Neural progenitor cell (in vitro differentiated cells): Measurements from ENCODE around the gene GRM3. TPM values are rescaled to one million over a fixed set of nuclear protein-coding genes. Genes with fewer than 3 reads are reported as not detected.

Experiments
- DNase-seq: peaks from one replicate; pipeline ENCODE4 v3.0.0-alpha.2; 2016; ENCODE audit warnings: low spot score
- H2AFZ ChIP-seq: fragments of 200-600 bp; sonication (generic); replicated peaks from 2 replicates; pipeline ENCODE4 v1.6.1; 2016; ENCODE audit warnings: antibody characterized with exemption
- H3F3A ChIP-seq: fragments of 200-600 bp; sonication (generic); 2 replicates; pipeline ENCODE4 v1.6.1; 2016; ENCODE audit warnings: antibody characterized with exemption, low read depth
- H3K27ac ChIP-seq: fragments of 200-600 bp; sonication (generic); 2 replicates; pipeline ENCODE4 v1.5.1; 2016; ENCODE audit warnings: mild to moderate bottlenecking
- H3K27me3 ChIP-seq: fragments of 200-600 bp; sonication (generic); 2 replicates; pipeline ENCODE4 v1.6.1; 2016; ENCODE audit warnings: mild to moderate bottlenecking, moderate library complexity
- H3K36me3 ChIP-seq: fragments of 200-600 bp; sonication (generic); 2 replicates; pipeline ENCODE4 v1.5.1; 2016
- H3K4me1 ChIP-seq: fragments of 200-600 bp; sonication (generic); 2 replicates; pipeline ENCODE4 v1.6.1; 2016; ENCODE audit warnings: mixed run types
- H3K4me2 ChIP-seq: fragments of 200-600 bp; sonication (generic); 2 replicates; pipeline ENCODE4 v1.6.1; 2016
- H3K4me3 ChIP-seq: fragments of 200-600 bp; sonication (generic); 2 replicates; pipeline ENCODE4 v1.5.1; 2016
- H3K79me2 ChIP-seq: fragments of 200-600 bp; sonication (generic); 2 replicates; pipeline ENCODE4 v1.6.1; 2016; ENCODE audit warnings: low read depth
- H3K9ac ChIP-seq: fragments of 200-600 bp; sonication (generic); 2 replicates; pipeline ENCODE4 v1.6.1; 2016
- H3K9me3 ChIP-seq: fragments of 200-600 bp; sonication (generic); 2 replicates; pipeline ENCODE4 v1.5.1; 2016; ENCODE audit warnings: low read depth
- H4K20me1 ChIP-seq: fragments of 200-600 bp; sonication (generic); 2 replicates; pipeline ENCODE4 v1.6.1; 2016; ENCODE audit warnings: low read depth
- H3K27ac Mint-ChIP-seq: 3 replicates; pipeline ENCODE4 v1.8.0; 2021; ENCODE audit warnings: mixed read lengths
- H3K27me3 Mint-ChIP-seq: 2 replicates; pipeline ENCODE4 v1.8.0; 2022; ENCODE audit warnings: low read depth, mild to moderate bottlenecking, inconsistent platforms, moderate library complexity, mixed read lengths; ENCODE audit not compliant: insufficient read depth
- H3K36me3 Mint-ChIP-seq: 3 replicates; pipeline ENCODE4 v1.8.0; 2021; ENCODE audit warnings: mixed read lengths
- H3K4me1 Mint-ChIP-seq: 3 replicates; pipeline ENCODE4 v1.8.0; 2021; ENCODE audit warnings: mixed read lengths
- H3K4me3 Mint-ChIP-seq: 3 replicates; pipeline ENCODE4 v1.8.0; 2021; ENCODE audit warnings: mild to moderate bottlenecking, moderate library complexity, mixed read lengths
- H3K9me3 Mint-ChIP-seq: 3 replicates; pipeline ENCODE4 v1.8.0; 2020; ENCODE audit warnings: mixed read lengths
- CTCF ChIP-seq: fragments of 200-600 bp; sonication (generic); IDR thresholded peaks from 2 replicates; pipeline ENCODE4 v1.5.1; 2017; ENCODE audit warnings: antibody characterized with exemption, mild to moderate bottlenecking
- EZH2 ChIP-seq: fragments of 200-600 bp; sonication (generic); IDR thresholded peaks from 2 replicates; pipeline ENCODE4 v1.6.1; 2017; ENCODE audit warnings: antibody characterized with exemption, mild to moderate bottlenecking, moderate library complexity
- EZH2phosphoT487 ChIP-seq: fragments of 200-600 bp; sonication (generic); IDR thresholded peaks from 2 replicates; pipeline ENCODE4 v1.6.1; 2017; ENCODE audit warnings: antibody characterized with exemption
- total RNA-seq: library from RNA; depleted of rRNA; stranded (reverse); fragments of >200 nt; gene quantifications from 2 replicates; pipeline ENCODE4 v1.2.3, GENCODE V29; 2015; ENCODE audit warnings: low replicate concordance

The GRM3 gene
- total RNA-seq, 1 donor from 2014 or later, result 22.2 TPM

GRCh38 chr7:86792260-86792659 is 148.6 kb downstream of the GRM3 start:
- H3K9ac ChIP-seq, result no peak overlapping the region
- Mint-ChIP-seq H3K4me1 (peaks cover 8% of the 10 kb centered on the region), H3K27ac (no peak overlapping the region), H3K36me3 (peaks cover 14% of the 10 kb centered on the region), H3K4me3 (no peak overlapping the region), H3K9me3 (peaks cover 8% of the 10 kb centered on the region), H3K27me3 (no peaks in the 10 kb centered on the region)
- H3F3A ChIP-seq, result no peaks in the 10 kb centered on the region
- H3K79me2 ChIP-seq, result no peaks in the 10 kb centered on the region
- no peak for TF ChIP-seq EZH2
- no peak for TF ChIP-seq EZH2phosphoT487
- no peak for TF ChIP-seq CTCF
- no peak for DNase-seq
- H2AFZ ChIP-seq, result no peak overlapping the region
- H3K36me3 ChIP-seq, result no peaks in the 10 kb centered on the region
- H3K27me3 ChIP-seq, result no peaks in the 10 kb centered on the region
- H3K4me1 ChIP-seq, result peaks cover 6% of the 10 kb centered on the region
- H3K9me3 ChIP-seq, result no peaks in the 10 kb centered on the region
- H3K4me2 ChIP-seq, result no peak overlapping the region
- H3K27ac ChIP-seq, result no peak overlapping the region
- H3K4me3 ChIP-seq, result no peak overlapping the region
- no peaks in the 10 kb centered on the region for H4K20me1 ChIP-seq

- H3K36me3 ChIP-seq, result no peaks in the 10 kb centered on the region
- H2AFZ ChIP-seq, result no peak overlapping the region
- TF ChIP-seq EZH2phosphoT487 (no peak), EZH2 (no peak), CTCF (no peak)
- no peaks in the 10 kb centered on the region for H3F3A ChIP-seq
- H3K9me3 ChIP-seq, result no peaks in the 10 kb centered on the region
- Mint-ChIP-seq H3K9me3 (peaks cover 11% of the 10 kb centered on the region), H3K27ac (no peak overlapping the region), H3K27me3 (no peaks in the 10 kb centered on the region), H3K36me3 (peaks cover 15% of the 10 kb centered on the region), H3K4me1 (peaks cover 6% of the 10 kb centered on the region), H3K4me3 (no peak overlapping the region)
- H3K4me2 ChIP-seq, result no peak overlapping the region
- no peak overlapping the region for H3K9ac ChIP-seq
- no peak overlapping the region for H3K27ac ChIP-seq
- peaks cover 6% of the 10 kb centered on the region for H3K4me1 ChIP-seq
- H3K79me2 ChIP-seq, result no peaks in the 10 kb centered on the region
- H3K4me3 ChIP-seq, result no peak overlapping the region
- no peaks in the 10 kb centered on the region for H4K20me1 ChIP-seq
- no peak for DNase-seq
- H3K27me3 ChIP-seq, result no peaks in the 10 kb centered on the region
These were observed 149.4 kb downstream of the GRM3 start for GRCh38 chr7:86793136-86793535.

- Histone ChIP-seq H3K27ac (no peak overlapping the region), H3K4me3 (no peak overlapping the region), H3K9ac (no peak overlapping the region), H3F3A (no peaks in the 10 kb centered on the region), H3K4me1 (no peaks in the 10 kb centered on the region), H4K20me1 (no peaks in the 10 kb centered on the region), H3K79me2 (no peaks in the 10 kb centered on the region), H3K27me3 (no peaks in the 10 kb centered on the region), H2AFZ (no peak overlapping the region), H3K4me2 (no peak overlapping the region), H3K9me3 (no peaks in the 10 kb centered on the region), H3K36me3 (no peaks in the 10 kb centered on the region)
- no peak overlapping the region for H3K4me3 Mint-ChIP-seq
- H3K36me3 Mint-ChIP-seq, result no peaks in the 10 kb centered on the region
- H3K27ac Mint-ChIP-seq, result no peak overlapping the region
- DNase-seq, result peak; percentile 71
- H3K4me1 Mint-ChIP-seq, result no peaks in the 10 kb centered on the region
- no peaks in the 10 kb centered on the region for H3K27me3 Mint-ChIP-seq
- TF ChIP-seq CTCF (peak; percentile 77), EZH2phosphoT487 (no peak), EZH2 (no peak)
- H3K9me3 Mint-ChIP-seq, result no peaks in the 10 kb centered on the region
These were observed 171.1 kb downstream of the GRM3 start for GRCh38 chr7:86814661-86815379.
